HL-60 (cell line): ENCODE measurements around the gene ZNF692.

Experiments
- DNase-seq, 2 experiments: peaks; one replicate each; pipeline ENCODE4 v3.0.0-alpha.2; 2010 to 2020; ENCODE audit warnings: low read depth in 1 of 2, low spot score in 1 of 2
- H3K27ac ChIP-seq: fragments of 250-450 bp; sonication (Bioruptor Pico); replicated peaks from 2 replicates; pipeline ENCODE4 v1.5.1; 2020; ENCODE audit warnings: mild to moderate bottlenecking, moderate library complexity
- H3K27me3 ChIP-seq: fragments of 250-450 bp; sonication (Bioruptor Pico); 2 replicates; pipeline ENCODE4 v1.5.1; 2021; ENCODE audit warnings: mild to moderate bottlenecking, moderate library complexity; ENCODE audit not compliant: insufficient read depth, poor library complexity, severe bottlenecking
- H3K4me3 ChIP-seq: replicated peaks from 2 replicates; pipeline ENCODE4 v1.5.1; 2011; ENCODE audit warnings: mild to moderate bottlenecking, control low read depth, low read length; ENCODE audit not compliant: insufficient read depth
- CTCF ChIP-seq: IDR thresholded peaks from one replicate; pipeline ENCODE4 v1.5.1; 2011; ENCODE audit warnings: low read length, control low read depth, inconsistent platforms; ENCODE audit not compliant: insufficient read depth
- GABPA ChIP-seq: IDR thresholded peaks from 2 replicates; pipeline ENCODE4 v1.6.1; 2012; ENCODE audit warnings: low read depth
- POLR2AphosphoS5 ChIP-seq: IDR thresholded peaks from 2 replicates; pipeline ENCODE4 v1.6.1; 2012; ENCODE audit warnings: low read depth
- REST ChIP-seq: IDR thresholded peaks from 2 replicates; pipeline ENCODE4 v1.6.1; 2012; ENCODE audit warnings: low read depth; ENCODE audit not compliant: insufficient replicate concordance
- SPI1 ChIP-seq: IDR thresholded peaks from 2 replicates; pipeline ENCODE4 v1.6.1; 2012; ENCODE audit warnings: low read depth, mild to moderate bottlenecking, borderline replicate concordance

ZNF692 gene

GRCh38 chr1:248857201-248857600, 1.7 kb downstream of the ZNF692 start:
- TF ChIP-seq SPI1 (no peak), CTCF (no peak), POLR2AphosphoS5 (no peak), GABPA (no peak), REST (no peak)
- no peaks in the 10 kb centered on the region for H3K27me3 ChIP-seq
- H3K4me3 ChIP-seq: peak overlapping the region; percentile 55
- DNase-seq: no peak
- H3K27ac ChIP-seq: peak overlapping the region; percentile 90; the same call in 1 of the 2 replicates

- H3K4me3 ChIP-seq: no peak overlapping the region
- TF ChIP-seq POLR2AphosphoS5: no peak
- no peak for TF ChIP-seq REST
- no peak for TF ChIP-seq CTCF
- TF ChIP-seq GABPA: no peak
- no peak for TF ChIP-seq SPI1
- H3K27me3 ChIP-seq: no peaks in the 10 kb centered on the region
- no peak for DNase-seq
- H3K27ac ChIP-seq: no peak overlapping the region
These were observed 2.7 kb downstream of the ZNF692 start for GRCh38 chr1:248856176-248856575.

- H3K4me3 ChIP-seq: no peak overlapping the region
- H3K27ac ChIP-seq: no peak overlapping the region
- TF ChIP-seq POLR2AphosphoS5: no peak
- no peaks in the 10 kb centered on the region for H3K27me3 ChIP-seq
- no peak for DNase-seq
These were observed 3.3 kb downstream of the ZNF692 start for GRCh38 chr1:248855580-248855979.

GRCh38 chr1:248853663-248854375, 5.1 kb downstream of the ZNF692 start:
- TF ChIP-seq POLR2AphosphoS5: no peak
- no peak for TF ChIP-seq SPI1
- no peak for TF ChIP-seq CTCF
- no peak for TF ChIP-seq REST
- no peak for TF ChIP-seq GABPA
- no peak overlapping the region for H3K27ac ChIP-seq
- no peak overlapping the region for H3K4me3 ChIP-seq
- H3K27me3 ChIP-seq: no peaks in the 10 kb centered on the region
- DNase-seq: no peak
